Right cardiac atrium (tissue), 5 donors: Measurements from ENCODE around the gene SCN8A. TPM values are rescaled to one million over a fixed set of nuclear protein-coding genes. Genes with fewer than 3 reads are reported as not detected.
A peak's percentile ranks its signal among the peaks of the same experiment; 100 is the strongest.

ENCODE experiments used
- ATAC-seq, 2 donors: fragments of 200-7000 bp; cut with Tn5 transposase; one replicate each; pipeline versions ENCODE4 v1.8.0 to v1.9.1; 2020; ENCODE audit warnings: moderate library complexity in 2 of 2, mild to moderate bottlenecking in 1 of 2
- DNase-seq, 3 donors: peaks; one replicate each; pipeline ENCODE4 v3.0.0-alpha.2; 2020
- H3K27ac ChIP-seq: one replicate; pipeline ENCODE4 v1.5.1; 2013; ENCODE audit warnings: mild to moderate bottlenecking, low read length, control low read depth, moderate library complexity
- H3K27me3 ChIP-seq: one replicate; pipeline ENCODE4 v1.6.1; 2013; ENCODE audit not compliant: control insufficient read depth, insufficient read depth
- H3K4me1 ChIP-seq: one replicate; pipeline ENCODE4 v1.6.1; 2013; ENCODE audit warnings: low read length; ENCODE audit not compliant: control insufficient read depth, insufficient read depth
- H3K4me3 ChIP-seq: one replicate; pipeline ENCODE4 v1.5.1; 2013; ENCODE audit warnings: low read length, control low read depth
- H3K9me3 ChIP-seq: one replicate; pipeline ENCODE4 v1.6.1; 2013; ENCODE audit warnings: low read length; ENCODE audit not compliant: control insufficient read depth
- WGBS: extraction: QIAGEN DNeasy Blood & Tissue Kit; methylation state at CpG from one replicate; pipeline ENCODE4 v1.1.7; 2013; 5-methylcytosine and 5-hydroxymethylcytosine counted together
- intact Hi-C, 4 donors: fragments of 100-400 bp; cut with DNase I; formaldehyde crosslinking; loops; one replicate each; pipeline versions ENCODE4 v1.11.0 to v1.14.0; 2022 to 2023
- polyA plus RNA-seq: library from polyadenylated mRNA; stranded (reverse); fragments of 200-250 nt; gene quantifications from one replicate; pipeline ENCODE4 v1.2.3, GENCODE V29; 2013
- total RNA-seq, 4 donors: library from RNA; stranded (reverse); fragmentation: NEBNext Ultra II Directional; extraction: Animal tissue kit (Norgen Biotek cat#: 25700); gene quantifications; one replicate each; pipeline ENCODE4 v1.2.1, GENCODE V29; 2021
- donor health status: healthy with polysubstance abuse.
- donor health status: DM: no; HTN: yes; CAD: no.
- donor health status: DM: no; HTN: no; CAD: no.
- donor health status: DM: no; HTN: yes; CAD: no; lungs with severe emphysema.
- donor health status: DM: yes; HTN: yes; CAD: no.

The SCN8A gene
- total and polyA plus RNA-seq, 5 donors: 0.07 to 0.58 (median 0.17) TPM

GRCh38 chr12:51669996-51670395 lies 79.0 kb downstream of the SCN8A start:
- no peak overlapping the region for H3K27ac ChIP-seq
- H3K4me1 ChIP-seq: no peaks in the 10 kb centered on the region
- DNase-seq: no peak
- H3K27me3 ChIP-seq: no peaks in the 10 kb centered on the region
- ATAC-seq: no peak
- 98% methylated on average over 1 of the region's 1 CpG for WGBS
- intact Hi-C loops: no loop called here
- no peaks in the 10 kb centered on the region for H3K9me3 ChIP-seq
- H3K4me3 ChIP-seq: no peak overlapping the region

GRCh38 chr12:51672334-51672733 lies 81.3 kb downstream of the SCN8A start:
- ATAC-seq (no peak), DNase-seq (no peak)
- H3K27ac ChIP-seq: no peak overlapping the region
- H3K27me3 ChIP-seq: no peaks in the 10 kb centered on the region
- H3K9me3 ChIP-seq: no peaks in the 10 kb centered on the region
- H3K4me3 ChIP-seq: no peak overlapping the region
- WGBS: 35% methylated on average over 1 of the region's 1 CpG
- no peaks in the 10 kb centered on the region for H3K4me1 ChIP-seq
- intact Hi-C loops: no loop called here

GRCh38 chr12:51675071-51675803 lies 84.2 kb downstream of the SCN8A start:
- intact Hi-C loops: no loop called here
- Histone ChIP-seq H3K9me3 (no peaks in the 10 kb centered on the region), H3K4me1 (no peaks in the 10 kb centered on the region), H3K27ac (no peak overlapping the region), H3K27me3 (no peaks in the 10 kb centered on the region), H3K4me3 (no peak overlapping the region)
- DNase-seq: no peak
- no peak for ATAC-seq
- 61% methylated on average over 9 of the region's 9 CpGs for WGBS

- WGBS: 87% methylated on average over 2 of the region's 2 CpGs
- no peak for ATAC-seq
- H3K27ac ChIP-seq: no peak overlapping the region
Observed at GRCh38 chr12:51676875-51677274, 85.8 kb downstream of the SCN8A start.

GRCh38 chr12:51677284-51677968 lies 86.4 kb downstream of the SCN8A start:
- H3K4me1 ChIP-seq: no peaks in the 10 kb centered on the region
- DNase-seq (no peak), ATAC-seq (no peak)
- no peak overlapping the region for H3K4me3 ChIP-seq
- H3K27me3 ChIP-seq: no peaks in the 10 kb centered on the region
- intact Hi-C loops: no loop called here
- WGBS: 84% methylated on average over 7 of the region's 7 CpGs
- H3K27ac ChIP-seq: no peak overlapping the region
- no peaks in the 10 kb centered on the region for H3K9me3 ChIP-seq

More at GRCh38 chr12:51676875-51677274, 85.8 kb downstream of the SCN8A start:
- H3K9me3 ChIP-seq: no peaks in the 10 kb centered on the region
- DNase-seq: no peak
- H3K4me1 ChIP-seq: no peaks in the 10 kb centered on the region
- H3K27me3 ChIP-seq: no peaks in the 10 kb centered on the region
- no peak overlapping the region for H3K4me3 ChIP-seq
- intact Hi-C loops: no loop called here

- H3K27ac ChIP-seq: no peak overlapping the region
- H3K9me3 ChIP-seq: no peaks in the 10 kb centered on the region
- ATAC-seq (peak; percentile 71), DNase-seq (no peak)
- no peaks in the 10 kb centered on the region for H3K4me1 ChIP-seq
- intact Hi-C loops: no loop called here
- H3K4me3 ChIP-seq: no peak overlapping the region
- no peaks in the 10 kb centered on the region for H3K27me3 ChIP-seq
- WGBS: 55% methylated on average over 5 of the region's 5 CpGs
Observed at GRCh38 chr12:51678086-51678724, 87.2 kb downstream of the SCN8A start.

- DNase-seq (no peak), ATAC-seq (no peak)
- WGBS: 76% methylated on average over 2 of the region's 2 CpGs
- intact Hi-C loops: no loop called here
- Histone ChIP-seq H3K9me3 (no peaks in the 10 kb centered on the region), H3K27me3 (no peaks in the 10 kb centered on the region), H3K27ac (no peak overlapping the region), H3K4me3 (no peak overlapping the region), H3K4me1 (no peaks in the 10 kb centered on the region)
Observed at GRCh38 chr12:51682981-51683380, 91.9 kb downstream of the SCN8A start.

GRCh38 chr12:51683763-51684357 lies 92.8 kb downstream of the SCN8A start:
- intact Hi-C loops: no loop called here
- peak; percentile 72 to 84 for ATAC-seq

GRCh38 chr12:51686727-51687126 lies 95.7 kb downstream of the SCN8A start:
- Histone ChIP-seq H3K27me3 (no peaks in the 10 kb centered on the region), H3K4me1 (no peaks in the 10 kb centered on the region), H3K9me3 (no peaks in the 10 kb centered on the region), H3K4me3 (no peak overlapping the region), H3K27ac (no peak overlapping the region)
- ATAC-seq (no peak), DNase-seq (no peak)
- 70% methylated on average over 1 of the region's 1 CpG for WGBS
- intact Hi-C loops: no loop called here

More at GRCh38 chr12:51683763-51684357, 92.8 kb downstream of the SCN8A start:
- no peak overlapping the region for H3K27ac ChIP-seq
- DNase-seq: peak in 1 of 3 donors; percentile 51
- WGBS: 70% methylated on average over 4 of the region's 4 CpGs
- no peaks in the 10 kb centered on the region for H3K27me3 ChIP-seq
- no peak overlapping the region for H3K4me3 ChIP-seq
- no peaks in the 10 kb centered on the region for H3K9me3 ChIP-seq
- no peaks in the 10 kb centered on the region for H3K4me1 ChIP-seq

GRCh38 chr12:51687177-51687576 lies 96.1 kb downstream of the SCN8A start:
- DNase-seq (no peak), ATAC-seq (no peak)
- Histone ChIP-seq H3K4me1 (no peaks in the 10 kb centered on the region), H3K4me3 (no peak overlapping the region), H3K27me3 (no peaks in the 10 kb centered on the region), H3K9me3 (no peaks in the 10 kb centered on the region), H3K27ac (no peak overlapping the region)
- intact Hi-C loops: no loop called here
- 80% methylated on average over 5 of the region's 5 CpGs for WGBS

- no peak for DNase-seq
- 78% methylated on average over 3 of the region's 3 CpGs for WGBS
- Histone ChIP-seq H3K27me3 (no peaks in the 10 kb centered on the region), H3K4me3 (no peak overlapping the region), H3K27ac (no peak overlapping the region), H3K9me3 (no peaks in the 10 kb centered on the region), H3K4me1 (no peaks in the 10 kb centered on the region)
- no peak for ATAC-seq
- intact Hi-C loops: no loop called here
Observed at GRCh38 chr12:51687614-51688013, 96.6 kb downstream of the SCN8A start.
